Activated CD8-positive, alpha-beta memory T cell treated with anti-CD3 and anti-CD28 coated beads for 48 hours (primary cell): ENCODE measurements around the gene UBAP1L.
"Not testable (repeated sequence)": the region's sequence is repeated elsewhere in the genome, so short reads cannot be mapped to it uniquely, and the experiment has no call there.

Experiments
- DNase-seq, 3 experiments: peaks; one replicate each; pipeline ENCODE4 v3.0.0-alpha.2; 2020; ENCODE audit warnings: low read depth in 2 of 3, low spot score in 2 of 3

Gene UBAP1L

DNA sequence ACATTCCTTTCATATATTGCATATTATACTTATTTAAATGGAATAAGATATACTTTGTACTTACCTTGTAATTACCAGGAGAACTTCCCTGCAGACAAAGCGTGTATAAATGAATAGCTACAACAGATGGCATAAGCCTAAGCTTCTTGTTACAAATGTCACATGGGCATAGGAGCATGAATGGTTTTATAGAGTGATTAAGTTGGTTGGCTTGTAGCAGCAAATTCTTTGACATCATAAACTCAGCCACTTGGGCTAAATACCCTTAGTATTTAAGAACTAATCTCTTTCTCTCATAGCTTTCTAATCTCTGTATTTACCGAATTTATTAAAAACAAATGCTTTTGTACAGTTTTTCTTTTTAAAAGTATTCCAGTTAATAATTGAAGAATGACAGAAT lies at the start of gene UBAP1L:
TSS of gene UBAP1L (minus strand) at position 115 of the 400 bp plus-strand sequence. CDS start 8,985 bp downstream, outside the sequence.
- DNase-seq = no peak

DNA sequence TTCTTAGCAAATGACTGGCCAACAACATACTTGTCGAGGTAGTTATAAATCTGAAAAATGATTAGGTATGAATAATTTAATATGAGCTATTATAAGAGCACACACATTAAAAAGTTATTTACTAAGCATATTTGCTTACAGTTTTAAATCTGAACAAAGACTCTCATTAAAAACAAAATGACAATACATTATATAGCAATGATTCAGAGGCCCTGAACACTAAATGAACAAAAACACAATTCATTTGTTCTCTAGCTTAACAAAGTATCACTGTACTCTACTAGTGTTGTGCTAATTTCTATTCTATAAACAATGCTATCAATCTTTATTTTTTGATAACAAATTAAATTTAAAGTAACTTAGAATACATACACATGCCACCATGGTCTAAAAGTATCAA lies 49.1 kb upstream of the UBAP1L start:
- no peak for DNase-seq

DNA sequence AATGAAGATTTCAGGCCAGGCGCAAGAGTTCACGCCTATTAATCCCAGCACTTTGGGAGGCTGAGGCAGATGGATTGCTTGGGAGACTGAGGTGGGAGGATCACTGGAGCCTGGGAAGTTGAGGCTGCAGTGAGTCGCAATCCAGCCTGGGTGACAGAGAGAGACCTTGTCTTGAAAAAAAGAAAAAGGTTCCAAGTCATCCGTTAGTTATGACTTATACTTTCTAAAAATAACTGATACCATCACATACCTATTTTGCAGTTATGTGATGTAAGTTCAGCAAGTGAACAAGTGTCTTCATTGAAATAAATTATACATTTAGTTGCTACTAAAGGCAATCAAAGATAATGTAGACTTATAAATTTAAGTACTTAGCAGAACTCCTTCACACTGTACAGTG lies 48.0 kb upstream of the UBAP1L start:
- no peak for DNase-seq

DNA sequence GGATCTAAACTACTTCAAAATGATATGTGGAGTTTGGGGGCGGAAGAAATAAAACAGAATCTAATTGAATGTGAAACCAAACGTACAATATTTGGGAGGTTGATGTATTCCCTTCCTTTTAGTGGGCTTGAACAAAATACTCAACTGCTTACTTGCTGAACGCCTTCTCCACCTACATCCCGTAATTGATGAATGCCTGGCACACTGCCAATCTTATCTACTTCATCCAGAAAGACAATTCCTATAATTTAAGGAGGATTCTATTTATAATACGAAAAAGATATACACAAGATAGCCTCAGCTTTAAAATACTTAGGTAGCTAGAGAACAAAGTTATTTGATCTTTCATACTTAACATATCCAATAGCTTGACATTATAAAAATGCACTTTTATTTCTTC lies 41.7 kb upstream of the UBAP1L start:
- no peak for DNase-seq

DNA sequence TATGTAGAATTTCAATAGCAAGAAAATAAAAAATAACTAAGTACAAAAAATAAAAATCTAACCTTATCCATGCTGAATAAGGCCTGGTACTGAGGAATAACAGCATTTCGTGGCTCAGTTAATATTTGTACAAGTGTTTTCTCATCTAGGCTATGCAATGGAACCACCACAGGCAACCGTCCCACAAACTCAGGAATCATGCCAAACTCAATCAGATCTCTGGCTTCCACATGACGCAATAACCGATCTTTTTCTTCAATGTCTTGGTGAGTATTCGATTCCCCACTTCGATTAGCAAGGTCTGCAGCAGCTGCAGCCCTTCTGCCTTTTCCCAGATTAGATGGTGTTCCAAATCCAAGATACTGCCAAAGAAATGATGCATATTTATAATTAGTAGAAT lies 39.7 kb upstream of the UBAP1L start:
- DNase-seq = no peak

DNA sequence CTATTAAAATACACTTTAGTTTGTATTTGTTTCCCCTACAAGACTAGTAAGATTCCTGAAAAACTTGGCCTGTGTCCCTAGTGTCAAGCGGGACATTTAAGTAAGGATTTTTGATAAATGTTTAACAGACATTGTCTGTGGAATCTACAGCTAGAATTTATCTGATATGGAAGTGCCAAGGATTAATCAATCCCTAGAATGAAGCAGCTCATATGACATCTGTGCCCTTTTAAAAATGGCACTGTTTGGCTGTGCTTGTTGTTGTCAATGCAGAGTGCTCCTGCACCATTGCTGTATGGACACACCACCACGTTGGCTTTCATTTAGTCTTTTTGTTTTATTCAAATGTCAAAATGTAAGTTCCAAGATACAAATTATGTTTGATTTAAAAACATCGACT lies 32.9 kb upstream of the UBAP1L start:
- DNase-seq = no peak

DNA sequence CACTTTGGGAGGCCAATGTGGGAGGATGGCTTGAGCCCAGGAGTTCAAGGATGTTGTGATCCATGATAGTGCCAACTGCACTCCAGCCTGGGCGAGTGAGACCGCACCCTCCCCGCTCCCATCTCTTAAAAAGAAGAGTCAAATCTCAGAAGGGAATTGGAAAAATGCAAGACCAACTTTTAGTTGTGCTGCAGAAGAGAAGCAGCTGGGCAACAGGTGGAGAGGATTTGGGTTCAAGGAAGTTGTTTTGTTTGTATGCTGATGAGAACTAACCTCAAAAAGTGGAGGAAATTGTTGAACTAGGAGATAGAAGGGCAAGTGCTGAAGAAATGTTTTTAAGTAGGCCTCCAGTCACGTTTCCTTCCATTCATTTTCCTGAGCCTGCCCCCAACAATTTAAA lies 31.4 kb upstream of the UBAP1L start:
- no peak for DNase-seq

DNA sequence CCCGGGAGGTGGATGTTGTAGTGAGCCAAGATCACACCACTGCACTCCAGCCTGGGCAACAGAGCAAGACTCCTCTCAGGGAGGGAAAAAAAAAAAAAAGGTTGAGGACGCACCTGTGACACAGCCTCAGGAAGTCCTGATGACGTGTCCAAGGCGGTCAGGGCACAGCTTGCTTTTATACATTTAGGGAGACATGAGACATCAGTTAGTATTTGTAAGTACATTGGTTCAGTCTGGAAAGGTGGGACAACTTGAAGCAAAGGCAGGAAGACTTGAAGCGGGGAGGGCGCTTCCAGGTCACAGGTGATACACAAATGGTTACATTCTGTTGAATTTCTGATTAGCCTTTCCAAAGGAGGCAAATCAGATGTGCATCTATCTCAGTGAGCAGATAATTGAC lies 23.6 kb upstream of the UBAP1L start:
- DNase-seq = not testable (repeated sequence)

DNA sequence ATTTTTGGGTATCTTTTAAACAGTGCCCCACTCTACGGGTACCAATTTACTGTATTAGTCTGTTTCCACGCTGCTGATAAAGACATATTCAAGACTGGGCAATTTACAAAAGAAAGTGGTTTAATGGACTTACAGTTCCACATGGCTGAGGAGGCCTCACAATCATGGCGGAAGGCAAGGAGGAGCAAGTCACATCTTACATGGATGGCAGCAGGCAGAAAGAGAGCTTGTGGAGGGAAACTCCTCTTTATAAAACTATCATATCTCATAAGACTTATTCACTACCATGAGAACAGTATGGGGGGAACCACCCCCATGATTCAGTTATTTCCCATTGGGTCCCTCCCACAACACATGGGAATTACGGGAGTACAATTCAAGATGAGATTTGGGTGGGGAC lies 22.9 kb upstream of the UBAP1L start:
- DNase-seq = not testable (repeated sequence)

DNA sequence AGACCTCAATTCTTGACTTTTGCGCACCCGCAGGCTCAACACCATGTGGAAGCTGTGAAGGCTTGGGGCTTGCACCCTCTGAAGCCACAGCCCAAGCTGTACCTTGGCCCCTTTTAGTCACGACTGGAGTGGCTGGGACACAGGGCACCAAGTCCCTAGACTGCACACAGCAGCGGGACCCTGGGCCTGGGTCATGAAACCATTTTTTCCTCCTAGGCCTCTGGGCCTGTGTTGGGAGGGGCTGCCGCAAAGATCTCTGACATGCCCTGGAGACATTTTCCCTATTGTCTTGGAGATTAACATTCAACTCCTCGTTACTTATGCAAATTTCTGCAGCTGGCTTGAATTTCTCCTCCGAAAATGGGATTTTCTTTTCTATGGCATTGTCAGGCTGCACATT lies 22.1 kb upstream of the UBAP1L start:
- not testable (repeated sequence) for DNase-seq

DNA sequence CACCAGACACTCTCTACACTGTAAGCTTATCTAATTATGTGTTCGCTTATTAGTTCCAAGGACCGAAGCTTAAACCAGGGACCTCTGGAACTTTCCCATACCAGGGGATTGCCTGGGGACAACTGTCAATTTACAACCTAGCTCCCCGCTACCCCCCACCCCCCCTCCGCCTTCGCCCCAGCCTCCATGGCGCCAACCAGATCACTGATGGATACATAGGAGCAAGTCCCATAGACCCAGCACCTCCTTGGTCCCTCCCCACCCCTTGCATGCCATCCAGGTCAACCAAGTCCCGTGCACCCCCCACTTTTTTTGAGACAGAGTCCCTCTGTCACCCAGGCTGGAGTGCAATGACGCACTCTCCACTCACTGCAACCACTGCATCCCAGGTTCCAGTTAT lies 19.5 kb upstream of the UBAP1L start:
- no peak for DNase-seq

DNA sequence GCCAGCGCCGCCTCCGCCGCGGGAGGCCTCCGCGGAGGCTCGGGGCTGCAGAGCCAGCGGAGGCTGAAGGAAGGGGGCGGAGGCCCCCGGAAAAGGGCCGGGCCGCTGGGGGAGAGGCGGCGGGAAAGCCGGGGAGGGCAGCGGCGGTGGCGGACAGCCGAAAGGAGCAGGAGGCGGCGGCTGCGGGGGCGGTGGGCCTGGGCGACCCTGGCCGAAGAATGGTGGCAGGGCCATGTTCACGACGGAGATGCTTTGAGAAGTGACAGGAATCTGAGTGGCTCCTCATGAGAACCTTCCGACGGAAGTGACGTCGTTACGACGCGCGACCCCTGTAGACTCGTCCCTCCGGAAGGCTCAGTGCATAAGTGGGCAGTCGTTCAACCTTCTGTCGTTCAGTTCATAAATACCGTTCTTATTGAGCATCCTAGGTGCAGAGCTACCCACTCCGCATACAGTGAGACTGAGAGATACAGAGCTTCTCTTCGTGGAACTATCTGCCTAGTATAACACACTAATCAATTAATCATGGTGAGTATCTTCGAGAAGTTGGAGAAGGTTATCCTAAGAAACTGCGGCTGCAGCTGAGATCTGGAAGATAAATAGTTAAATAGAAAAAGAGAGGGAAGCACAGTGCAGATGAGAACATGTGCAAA lies 18.7 kb upstream of the UBAP1L start, which contains the start of gene PDCD7:
TSS of gene PDCD7 (minus strand) at position 261 of the 653 bp plus-strand sequence. CDS start at position 234, 27 bp downstream.
- DNase-seq = peak; percentile 43 to 67 (median 64)

DNA sequence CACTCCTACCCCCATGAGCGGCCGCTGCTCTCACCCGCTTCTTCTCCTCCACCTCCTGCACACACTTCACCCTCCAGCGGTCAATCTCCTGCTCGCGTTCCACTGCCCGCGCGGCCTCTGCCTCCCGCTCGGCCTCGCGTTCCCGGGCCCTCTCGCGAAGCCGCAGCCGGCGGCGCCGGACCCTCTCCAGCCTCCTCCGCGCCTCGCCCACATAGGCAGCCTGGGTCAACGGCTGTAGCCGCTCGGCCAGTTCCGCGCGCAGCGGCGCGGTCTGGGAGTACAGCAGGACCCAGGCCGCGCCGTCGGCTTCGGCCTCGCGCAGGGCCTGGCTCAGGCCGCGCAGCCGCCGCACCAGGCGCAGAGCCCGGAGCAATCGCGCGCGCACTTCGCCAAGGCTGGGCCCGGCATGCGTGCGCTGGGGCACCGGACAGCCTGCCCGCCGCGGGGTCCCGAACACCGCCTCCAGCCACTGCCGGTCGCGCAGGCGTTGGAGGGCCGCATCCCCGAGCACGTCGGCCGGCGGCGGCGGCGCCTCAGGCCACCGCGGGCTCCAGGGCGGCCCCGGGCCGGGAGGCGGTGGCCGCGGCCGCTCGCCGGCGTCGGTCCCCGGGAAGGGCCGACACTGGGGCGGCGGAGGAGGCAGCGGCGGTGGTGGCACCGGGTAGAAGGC lies 18.0 kb upstream of the UBAP1L start:
- DNase-seq = peak in 2 of 3 experiments; percentile 5 to 16

DNA sequence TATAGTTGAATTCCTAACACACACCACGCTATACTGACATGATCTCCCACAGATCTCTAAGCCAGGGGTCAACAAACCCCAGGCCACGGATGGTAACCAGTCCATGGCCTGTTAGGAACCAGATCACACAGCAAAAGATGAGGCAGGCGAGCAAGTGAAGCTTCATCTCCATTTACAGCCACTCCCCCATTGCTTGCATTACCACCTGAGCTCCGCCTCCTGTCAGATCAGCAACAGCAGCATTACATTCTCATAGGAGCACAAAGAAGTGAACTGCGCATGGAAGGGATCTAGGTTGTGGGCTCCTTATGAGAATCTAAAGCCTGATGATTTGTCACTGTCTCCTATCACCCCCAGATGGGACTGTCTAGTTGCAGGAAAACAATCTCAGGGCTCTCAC lies 15.9 kb upstream of the UBAP1L start:
- DNase-seq = no peak

DNA sequence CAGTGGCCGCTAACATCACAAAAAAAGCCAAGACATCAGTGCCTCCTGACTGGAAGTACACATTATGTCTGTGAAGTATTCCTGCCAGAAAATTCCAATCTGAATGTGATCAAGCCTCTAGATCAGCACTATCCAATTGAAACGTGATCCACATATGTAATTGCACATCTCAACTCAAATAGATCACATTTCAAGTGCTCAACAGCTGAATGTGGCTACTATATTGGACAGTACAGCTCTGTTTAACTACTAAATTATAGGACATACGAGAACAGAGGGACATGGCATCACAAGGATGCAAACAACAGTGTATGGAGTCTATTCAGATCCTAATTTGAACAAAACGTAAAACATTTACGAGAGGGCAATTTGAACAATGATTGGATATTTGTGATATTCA lies 542 bp upstream of the UBAP1L start:
- no peak for DNase-seq

DNA sequence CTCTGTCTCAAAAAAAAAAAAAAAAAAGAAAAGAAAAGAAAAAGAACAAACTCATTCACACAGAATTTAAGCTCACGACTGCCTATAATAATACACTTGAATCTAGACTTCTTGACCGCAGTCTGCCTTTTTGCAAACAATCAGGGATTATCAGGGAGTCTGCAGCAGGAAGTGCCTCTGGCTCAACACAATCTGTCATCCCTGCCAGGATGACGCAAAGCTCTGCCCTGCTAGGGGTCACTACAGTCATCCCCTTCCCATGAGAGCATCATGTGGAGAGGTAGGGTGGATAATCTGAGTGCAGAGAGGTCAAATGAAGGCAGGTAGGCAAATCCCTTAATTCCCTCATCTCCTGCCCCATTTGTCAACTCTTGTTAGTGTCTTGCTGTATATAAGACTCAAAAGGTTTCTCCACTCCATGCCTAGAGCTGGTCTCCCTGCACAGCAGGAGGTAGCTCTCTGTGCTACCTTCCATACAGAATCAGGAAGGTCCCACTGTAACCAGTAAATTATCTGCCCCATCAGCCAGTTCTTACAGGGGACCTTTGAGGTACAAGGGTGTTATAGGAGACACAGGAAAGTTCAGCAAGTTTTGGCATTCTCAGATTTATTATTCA lies 4.2 kb downstream of the UBAP1L start:
- DNase-seq = no peak

DNA sequence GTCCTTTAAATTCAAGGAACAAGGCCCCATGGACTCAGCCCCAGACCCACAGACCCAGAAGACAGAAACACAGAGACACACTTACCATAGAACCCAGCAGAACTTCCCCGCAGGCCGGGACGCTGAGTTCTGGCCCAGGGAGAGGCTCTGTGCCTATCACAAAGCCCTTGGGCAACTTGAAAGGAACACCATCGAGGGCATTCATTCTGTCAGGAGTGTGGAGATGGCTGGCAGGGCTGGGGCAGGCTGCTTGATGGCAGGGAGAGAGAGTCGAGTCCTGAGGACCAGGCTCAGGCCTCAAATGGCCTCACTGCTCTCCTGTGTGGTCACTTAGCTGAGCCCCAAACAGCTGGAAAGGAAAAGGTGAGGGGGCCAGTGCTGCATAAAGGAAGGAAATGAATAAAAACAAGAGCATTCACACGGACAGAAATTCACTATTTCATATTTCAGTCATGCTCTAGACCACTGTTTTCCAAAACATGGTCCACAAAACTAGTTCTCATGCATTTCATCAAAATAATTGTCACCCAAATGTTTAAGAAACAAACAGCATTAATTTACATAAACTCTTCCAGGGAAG lies 8.9 kb downstream of the UBAP1L start:
- DNase-seq = no peak

DNA sequence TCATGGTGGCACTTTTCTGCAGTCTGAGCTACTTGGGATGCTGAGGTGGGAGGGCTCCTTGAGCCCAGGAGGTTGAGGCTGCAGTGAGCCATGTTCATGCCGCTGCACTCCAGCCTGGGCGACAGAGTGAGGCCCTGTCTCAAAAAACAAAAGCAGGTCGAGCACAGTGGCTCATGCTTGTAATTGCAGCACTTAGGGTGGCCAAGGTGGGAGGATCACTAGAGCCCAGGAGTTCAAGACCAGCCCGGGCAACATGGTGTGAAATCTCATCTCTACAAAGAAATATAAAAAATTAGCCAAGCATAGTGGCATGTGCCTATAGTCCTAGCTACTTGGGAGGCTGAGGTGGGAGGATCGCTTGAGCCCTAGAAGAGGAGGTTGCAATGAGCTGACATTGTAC lies 10.0 kb downstream of the UBAP1L start:
- DNase-seq = no peak

DNA sequence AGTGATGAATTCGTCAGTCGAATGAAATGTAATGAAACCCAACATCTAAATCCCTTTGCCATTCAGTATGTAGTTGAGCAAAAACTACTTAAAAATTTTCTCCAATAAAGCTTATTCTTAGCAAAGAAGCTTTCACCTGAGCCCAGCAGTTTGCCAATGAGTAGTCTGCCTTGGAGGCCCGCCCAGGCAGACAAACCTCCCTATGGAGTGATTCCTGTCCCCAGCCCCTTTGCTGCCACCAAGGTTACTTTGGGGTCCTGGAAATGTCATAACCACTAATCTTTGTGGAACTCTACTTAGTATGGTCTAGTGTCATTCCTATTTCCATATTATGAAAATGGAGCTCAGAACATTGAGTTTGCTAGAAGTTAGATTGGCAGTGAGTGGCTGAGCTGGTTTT lies 12.1 kb downstream of the UBAP1L start:
- DNase-seq = no peak

DNA sequence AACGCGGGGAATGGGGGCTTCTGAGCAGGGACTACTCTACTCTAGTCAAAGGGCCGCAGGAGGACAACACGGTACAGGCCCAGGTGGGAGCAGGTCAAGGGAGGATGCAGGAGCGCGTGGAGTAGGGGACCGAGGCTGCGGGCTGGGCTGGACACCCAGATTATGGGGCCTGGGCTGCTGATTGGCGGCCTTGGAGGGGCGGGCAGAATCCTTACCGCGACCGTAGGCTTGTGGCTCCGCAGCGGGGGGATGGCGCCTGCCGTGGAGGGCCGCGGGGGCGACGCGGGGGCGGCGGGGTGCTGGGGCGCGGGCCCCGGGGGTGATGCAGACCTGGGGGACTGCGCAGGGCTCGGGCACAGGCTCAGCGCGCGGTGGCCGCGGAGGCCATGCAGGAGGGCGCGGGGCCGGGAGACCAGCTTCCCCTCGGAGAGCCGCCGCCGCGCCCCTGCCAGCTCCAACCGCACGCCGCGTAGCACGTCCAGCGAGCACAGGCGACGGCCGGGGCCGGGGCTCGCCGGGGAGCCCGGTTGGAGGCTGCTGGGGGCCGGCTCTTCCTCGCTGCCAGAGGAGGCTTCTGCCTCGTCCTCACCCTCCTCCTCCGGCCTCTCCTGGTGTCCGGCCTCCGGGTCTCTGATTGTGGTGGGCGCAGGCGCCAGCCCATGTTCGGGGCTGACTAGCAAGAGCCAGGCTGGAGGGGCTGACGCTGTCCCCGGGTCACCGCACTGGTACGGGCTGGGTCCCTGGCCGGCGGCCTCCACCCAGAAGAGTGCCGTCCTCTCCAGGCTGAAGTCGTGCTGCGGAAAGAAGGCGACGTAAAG lies 12.9 kb downstream of the UBAP1L start:
- DNase-seq = no peak

DNA sequence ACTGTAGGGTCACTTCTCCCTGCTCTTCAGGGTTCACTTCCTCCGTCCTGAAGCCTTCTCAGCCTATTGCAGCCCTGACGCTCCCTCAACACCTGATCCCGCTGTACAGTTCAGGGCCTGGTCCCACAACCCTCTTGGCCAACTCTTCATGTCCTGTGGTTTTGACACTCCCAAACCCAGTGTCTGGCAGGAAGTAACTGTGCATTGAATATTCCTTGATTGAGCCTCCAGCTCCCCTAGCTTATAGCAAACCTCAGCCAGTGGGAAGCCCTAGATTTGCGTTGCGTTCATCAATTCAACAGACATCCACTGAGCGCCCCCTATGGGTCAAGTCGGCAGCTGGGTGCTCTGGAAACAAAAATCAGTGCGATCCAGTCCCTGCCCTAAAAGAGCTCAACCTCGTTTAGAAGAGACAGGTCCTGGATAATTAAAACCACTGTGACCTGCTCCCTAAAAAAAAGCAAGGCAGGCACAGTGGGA lies 13.5 kb downstream of the UBAP1L start:
- peak in 2 of 3 experiments; percentile 25 to 26 for DNase-seq
